HG03378 (cell line): ENCODE data around the gene FBL.

Experiments
- ATAC-seq: cut with Tn5 transposase; IDR thresholded peaks from one replicate; pipeline ENCODE4 v1.9.1; 2021; ENCODE audit warnings: mild to moderate bottlenecking, moderate library complexity; ENCODE audit not compliant: unreplicated experiment

FBL gene

GRCh38 chr19:39796000-39796498 lies 50.1 kb downstream of the FBL start:
- no peak for ATAC-seq

- ATAC-seq: no peak
These were observed 51.2 kb downstream of the FBL start for GRCh38 chr19:39795001-39795400.

- no peak for ATAC-seq
These were observed 53.1 kb downstream of the FBL start for GRCh38 chr19:39792999-39793546.

- no peak for ATAC-seq
These were observed 57.9 kb downstream of the FBL start for GRCh38 chr19:39788244-39788643.
